Activated B cell treated with CpG ODN at 0.5 μM for 24 hours (primary cell): ENCODE measurements around the gene CD70. TPM values are rescaled to one million over a fixed set of nuclear protein-coding genes. Genes with fewer than 3 reads are reported as not detected.

ENCODE experiments used
- ATAC-seq: fragments of 200-7000 bp; cut with Tn5 transposase; one replicate; pipeline ENCODE4 v1.10.0; 2021; ENCODE audit warnings: low read depth, mild to moderate bottlenecking, moderate library complexity
- CTCF ChIA-PET: fragments of 350-600 bp; sonication (Branson Sonifier 250); formaldehyde crosslinking; loops from one replicate; lab custom pipeline; 2021; ENCODE audit warnings: antibody characterized with exemption; lab: Charles Lee
- POLR2A ChIA-PET: fragments of 350-600 bp; sonication (Branson Sonifier 250); formaldehyde crosslinking; loops from one replicate; lab custom pipeline; 2021; ENCODE audit warnings: antibody characterized with exemption; lab: Charles Lee
- DNase-seq: peaks from one replicate; pipeline ENCODE4 v3.0.0; 2022
- H3K27ac Mint-ChIP-seq: one replicate; pipeline ENCODE4 v1.8.0; 2020; ENCODE audit warnings: mixed read lengths
- H3K27me3 Mint-ChIP-seq: one replicate; pipeline ENCODE4 v1.8.0; 2021; ENCODE audit warnings: mixed read lengths
- H3K36me3 Mint-ChIP-seq: one replicate; pipeline ENCODE4 v1.8.0; 2021; ENCODE audit warnings: low read depth, mixed read lengths
- H3K4me1 Mint-ChIP-seq: one replicate; pipeline ENCODE4 v1.8.0; 2021; ENCODE audit warnings: mixed read lengths
- H3K4me3 Mint-ChIP-seq: one replicate; pipeline ENCODE4 v1.8.0; 2020; ENCODE audit warnings: mild to moderate bottlenecking, mixed read lengths
- H3K9me3 Mint-ChIP-seq: one replicate; pipeline ENCODE4 v1.8.0; 2020; ENCODE audit warnings: mixed read lengths
- CTCF ChIP-seq: fragments of 200-600 bp; IDR thresholded peaks from one replicate; pipeline ENCODE4 v1.8.0; 2022; ENCODE audit warnings: antibody characterized with exemption, mild to moderate bottlenecking
- intact Hi-C: fragments of 100-400 bp; cut with micrococcal nuclease; formaldehyde crosslinking; loops from one replicate; pipeline ENCODE4 v1.15.1; 2024
- total RNA-seq: library from RNA; stranded (reverse); gene quantifications from 2 replicates; pipeline ENCODE4 v1.2.3, GENCODE V29; 2022

Gene CD70
- total RNA-seq, 1 donor from 2014 or later = 29.3 TPM

- Mint-ChIP-seq H3K9me3 (no peaks in the 10 kb centered on the region), H3K27ac (no peak overlapping the region)
- intact Hi-C loops = loop anchor here (1.0 to 10.0 kb wide), 6 partner anchors 55 to 190 kb away; partner anchors contain the start of genes KHSRP and SH2D3A
Observed at GRCh38 chr19:6576869-6577475, 14.0 kb downstream of the CD70 start.

GRCh38 chr19:6573350-6573749 is 17.6 kb downstream of the CD70 start:
- ChIA-PET CTCF (no interaction called here), POLR2A (no interaction called here)
- no peaks in the 10 kb centered on the region for H3K4me1 Mint-ChIP-seq
- intact Hi-C loops = loop anchor here (10.0 kb wide), 1 partner anchor 149 kb away; the partner anchor contains the start of gene KHSRP
- H3K27me3 Mint-ChIP-seq = peaks cover 11% of the 10 kb centered on the region
- H3K36me3 Mint-ChIP-seq = no peaks in the 10 kb centered on the region
- H3K27ac Mint-ChIP-seq = no peak overlapping the region
- DNase-seq (no peak), ATAC-seq (no peak)
- TF ChIP-seq CTCF = no peak
- no peak overlapping the region for H3K4me3 Mint-ChIP-seq
- H3K9me3 Mint-ChIP-seq = peaks cover 4% of the 10 kb centered on the region

More at GRCh38 chr19:6576869-6577475, 14.0 kb downstream of the CD70 start:
- Mint-ChIP-seq H3K36me3 (no peaks in the 10 kb centered on the region), H3K4me1 (peaks cover 6% of the 10 kb centered on the region), H3K27me3 (peaks cover 3% of the 10 kb centered on the region), H3K4me3 (no peak overlapping the region)
- TF ChIP-seq CTCF = no peak
- DNase-seq (no peak), ATAC-seq (no peak)
- POLR2A ChIA-PET = interaction anchor here (1.0 to 2.0 kb wide), 16 partner anchors 10 to 286 kb away, joined by 3 to 38 read pairs (median 9); partner anchors contain the start of genes TNFSF9 and VAV1
- CTCF ChIA-PET = interaction anchor here (1.1 kb wide), 2 partner anchors 15 to 287 kb away, joined by 3 to 5 read pairs; no protein-coding TSS in a partner anchor

GRCh38 chr19:6572217-6572616 is 18.7 kb downstream of the CD70 start:
- peaks cover 4% of the 10 kb centered on the region for H3K9me3 Mint-ChIP-seq
- DNase-seq (no peak), ATAC-seq (no peak)
- TF ChIP-seq CTCF = no peak
- intact Hi-C loops = loop anchor here (10.0 kb wide), 1 partner anchor 147 kb away; the partner anchor contains the start of gene KHSRP
- no peak overlapping the region for H3K4me3 Mint-ChIP-seq
- H3K27ac Mint-ChIP-seq = no peak overlapping the region
- POLR2A ChIA-PET = no interaction called here
- H3K36me3 Mint-ChIP-seq = no peaks in the 10 kb centered on the region
- CTCF ChIA-PET = no interaction called here
- H3K27me3 Mint-ChIP-seq = peaks cover 13% of the 10 kb centered on the region
- no peaks in the 10 kb centered on the region for H3K4me1 Mint-ChIP-seq

GRCh38 chr19:6571167-6571566 is 19.8 kb downstream of the CD70 start:
- no peak for TF ChIP-seq CTCF

GRCh38 chr19:6570764-6571163 is 20.2 kb downstream of the CD70 start:
- no peak for DNase-seq
- intact Hi-C loops = loop anchor here (10.0 kb wide), 1 partner anchor 146 kb away; the partner anchor contains the start of gene KHSRP
- no peaks in the 10 kb centered on the region for H3K36me3 Mint-ChIP-seq
- no peak for ATAC-seq
- ChIA-PET POLR2A (interaction anchor here (0.8 kb wide), 1 partner anchor 17 kb away, joined by 3 read pairs; no protein-coding TSS in a partner anchor), CTCF (interaction anchor here (1.6 kb wide), 1 partner anchor 54 kb away, joined by 3 read pairs; no protein-coding TSS in a partner anchor)
- peaks cover 13% of the 10 kb centered on the region for H3K27me3 Mint-ChIP-seq
- H3K9me3 Mint-ChIP-seq = peaks cover 4% of the 10 kb centered on the region
- H3K4me1 Mint-ChIP-seq = no peaks in the 10 kb centered on the region
- H3K27ac Mint-ChIP-seq = no peak overlapping the region
- no peak overlapping the region for H3K4me3 Mint-ChIP-seq
- TF ChIP-seq CTCF = no peak

More at GRCh38 chr19:6571167-6571566, 19.8 kb downstream of the CD70 start:
- peaks cover 4% of the 10 kb centered on the region for H3K9me3 Mint-ChIP-seq
- no peak overlapping the region for H3K4me3 Mint-ChIP-seq
- DNase-seq (no peak), ATAC-seq (no peak)
- no peaks in the 10 kb centered on the region for H3K4me1 Mint-ChIP-seq
- CTCF ChIA-PET = interaction anchor here (1.6 kb wide), 1 partner anchor 54 kb away, joined by 3 read pairs; no protein-coding TSS in a partner anchor
- H3K27ac Mint-ChIP-seq = no peak overlapping the region
- no peaks in the 10 kb centered on the region for H3K36me3 Mint-ChIP-seq
- POLR2A ChIA-PET = interaction anchor here (0.8 kb wide), 1 partner anchor 16 kb away, joined by 3 read pairs; no protein-coding TSS in a partner anchor
- intact Hi-C loops = loop anchor here (10.0 kb wide), 1 partner anchor 146 kb away; the partner anchor contains the start of gene KHSRP
- peaks cover 13% of the 10 kb centered on the region for H3K27me3 Mint-ChIP-seq
